ENCODE data around the gene FGF10.

DNA sequence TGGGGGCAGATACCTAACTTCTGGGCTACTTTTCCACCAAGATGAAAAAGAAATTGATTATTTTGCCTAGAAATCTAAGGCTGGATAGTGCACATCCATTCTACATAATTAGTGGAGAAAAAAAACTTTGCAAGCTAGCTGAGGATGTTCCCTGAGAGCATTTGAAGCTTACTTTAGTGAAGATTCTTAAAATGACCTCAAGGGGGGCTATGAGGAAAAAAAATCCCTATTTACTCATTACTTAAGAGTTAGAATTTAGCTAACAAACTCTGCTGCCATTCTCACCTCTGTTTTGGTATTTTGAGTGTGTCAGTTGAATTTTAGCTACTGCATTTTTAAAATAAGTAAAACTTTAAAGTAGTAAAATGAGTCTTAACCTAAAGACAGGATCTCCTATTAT is 9.2 kb upstream of the FGF10 start:
- TF ChIP-seq POLR2A (IDR thresholded peaks at IDR 0.05) (no peak), POLR2AphosphoS5 (IDR thresholded peaks at IDR 0.05) (no peak), EP300 (IDR thresholded peaks at IDR 0.05) (no peak)
- TF ChIP-seq, protein P1, sequence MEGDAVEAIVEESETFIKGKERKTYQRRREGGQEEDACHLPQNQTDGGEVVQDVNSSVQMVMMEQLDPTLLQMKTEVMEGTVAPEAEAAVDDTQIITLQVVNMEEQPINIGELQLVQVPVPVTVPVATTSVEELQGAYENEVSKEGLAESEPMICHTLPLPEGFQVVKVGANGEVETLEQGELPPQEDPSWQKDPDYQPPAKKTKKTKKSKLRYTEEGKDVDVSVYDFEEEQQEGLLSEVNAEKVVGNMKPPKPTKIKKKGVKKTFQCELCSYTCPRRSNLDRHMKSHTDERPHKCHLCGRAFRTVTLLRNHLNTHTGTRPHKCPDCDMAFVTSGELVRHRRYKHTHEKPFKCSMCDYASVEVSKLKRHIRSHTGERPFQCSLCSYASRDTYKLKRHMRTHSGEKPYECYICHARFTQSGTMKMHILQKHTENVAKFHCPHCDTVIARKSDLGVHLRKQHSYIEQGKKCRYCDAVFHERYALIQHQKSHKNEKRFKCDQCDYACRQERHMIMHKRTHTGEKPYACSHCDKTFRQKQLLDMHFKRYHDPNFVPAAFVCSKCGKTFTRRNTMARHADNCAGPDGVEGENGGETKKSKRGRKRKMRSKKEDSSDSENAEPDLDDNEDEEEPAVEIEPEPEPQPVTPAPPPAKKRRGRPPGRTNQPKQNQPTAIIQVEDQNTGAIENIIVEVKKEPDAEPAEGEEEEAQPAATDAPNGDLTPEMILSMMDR (IDR thresholded peaks at IDR 0.05): no peak

Measured in stomach (tissue), 4 donors.